ENCODE data around the gene PRSS50.

- TF ChIP-seq TAF1 (conservative IDR thresholded peaks at IDR 0.05) (no peak), JUND (IDR thresholded peaks at IDR 0.05) (no peak), ZBTB33 (IDR thresholded peaks at IDR 0.05) (no peak), RAD21 (IDR thresholded peaks at IDR 0.05) (no peak), FOXA1 (IDR thresholded peaks at IDR 0.05) (no peak), YY1 (IDR thresholded peaks at IDR 0.05) (no peak), GABPA (IDR thresholded peaks at IDR 0.05 in 1 of 2, conservative IDR thresholded peaks at IDR 0.05 in 1 of 2) (no peak)
- TF ChIP-seq, protein P1, sequence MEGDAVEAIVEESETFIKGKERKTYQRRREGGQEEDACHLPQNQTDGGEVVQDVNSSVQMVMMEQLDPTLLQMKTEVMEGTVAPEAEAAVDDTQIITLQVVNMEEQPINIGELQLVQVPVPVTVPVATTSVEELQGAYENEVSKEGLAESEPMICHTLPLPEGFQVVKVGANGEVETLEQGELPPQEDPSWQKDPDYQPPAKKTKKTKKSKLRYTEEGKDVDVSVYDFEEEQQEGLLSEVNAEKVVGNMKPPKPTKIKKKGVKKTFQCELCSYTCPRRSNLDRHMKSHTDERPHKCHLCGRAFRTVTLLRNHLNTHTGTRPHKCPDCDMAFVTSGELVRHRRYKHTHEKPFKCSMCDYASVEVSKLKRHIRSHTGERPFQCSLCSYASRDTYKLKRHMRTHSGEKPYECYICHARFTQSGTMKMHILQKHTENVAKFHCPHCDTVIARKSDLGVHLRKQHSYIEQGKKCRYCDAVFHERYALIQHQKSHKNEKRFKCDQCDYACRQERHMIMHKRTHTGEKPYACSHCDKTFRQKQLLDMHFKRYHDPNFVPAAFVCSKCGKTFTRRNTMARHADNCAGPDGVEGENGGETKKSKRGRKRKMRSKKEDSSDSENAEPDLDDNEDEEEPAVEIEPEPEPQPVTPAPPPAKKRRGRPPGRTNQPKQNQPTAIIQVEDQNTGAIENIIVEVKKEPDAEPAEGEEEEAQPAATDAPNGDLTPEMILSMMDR (IDR thresholded peaks at IDR 0.05; ENCODE audit: low read depth, low read length, missing input control) = no peak
- TF ChIP-seq, protein P2, sequence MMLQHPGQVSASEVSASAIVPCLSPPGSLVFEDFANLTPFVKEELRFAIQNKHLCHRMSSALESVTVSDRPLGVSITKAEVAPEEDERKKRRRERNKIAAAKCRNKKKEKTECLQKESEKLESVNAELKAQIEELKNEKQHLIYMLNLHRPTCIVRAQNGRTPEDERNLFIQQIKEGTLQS (IDR thresholded peaks at IDR 0.05) = no peak
Observed at GRCh38 chr3:46724424-46724823, 6.8 kb upstream of the PRSS50 start.

Data from liver (tissue), 3 donors.